HUES6 (cell line): ENCODE results near the gene POLR1E.
"Not testable (repeated sequence)": the region's sequence is repeated elsewhere in the genome, so short reads cannot be mapped to it uniquely, and the experiment has no call there.

Experiments
- H3K27ac ChIP-seq: 2 replicates; pipeline ENCODE4 v1.7.0; 2013; ENCODE audit warnings: low read depth, mild to moderate bottlenecking, low read length, inconsistent platforms
- H3K27me3 ChIP-seq: 2 replicates; pipeline ENCODE4 v1.6.1; 2013; ENCODE audit warnings: low read length; ENCODE audit not compliant: control insufficient read depth, insufficient read depth
- H3K36me3 ChIP-seq: 2 replicates; pipeline ENCODE4 v1.6.1; 2013; ENCODE audit warnings: low read length; ENCODE audit not compliant: control insufficient read depth, insufficient read depth
- H3K4me1 ChIP-seq: 2 replicates; pipeline ENCODE4 v1.6.1; 2013; ENCODE audit warnings: low read length; ENCODE audit not compliant: control insufficient read depth, insufficient read depth
- H3K4me3 ChIP-seq: 2 replicates; pipeline ENCODE4 v1.5.1; 2013; ENCODE audit warnings: low read depth, low read length
- H3K9ac ChIP-seq: one replicate; pipeline ENCODE4 v1.6.1; 2013; ENCODE audit warnings: mild to moderate bottlenecking, low read length
- H3K9me3 ChIP-seq: 2 replicates; pipeline ENCODE4 v1.6.1; 2013; ENCODE audit warnings: low read depth, low read length; ENCODE audit not compliant: control insufficient read depth, insufficient read depth

The POLR1E gene

DNA sequence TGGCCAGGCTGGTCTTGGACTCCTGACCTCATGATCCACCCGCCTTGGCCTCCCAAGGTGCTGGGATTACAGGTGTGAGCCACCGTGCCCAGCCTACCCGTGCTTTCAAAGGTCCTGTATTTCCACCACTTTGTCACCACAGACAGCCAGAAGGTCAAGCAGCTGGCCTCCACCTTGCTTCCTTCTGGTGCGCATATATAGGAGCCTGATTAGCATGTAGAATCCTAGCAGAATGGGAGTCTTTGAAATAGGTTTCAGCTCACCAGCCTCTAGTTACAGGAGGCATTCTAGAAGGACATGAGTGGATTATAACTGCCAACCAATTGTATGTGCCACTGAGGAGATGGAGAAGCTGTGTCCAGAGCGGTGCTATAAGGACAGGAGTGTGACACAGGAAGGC lies 18.9 kb downstream of the POLR1E start:
- peaks cover 67% of the 10 kb centered on the region for H3K36me3 ChIP-seq
- H3K27me3 ChIP-seq: no peaks in the 10 kb centered on the region
- no peaks in the 10 kb centered on the region for H3K4me1 ChIP-seq
- H3K9ac ChIP-seq: no peak overlapping the region
- no peak overlapping the region for H3K4me3 ChIP-seq
- no peak overlapping the region for H3K27ac ChIP-seq
- no peaks in the 10 kb centered on the region for H3K9me3 ChIP-seq

DNA sequence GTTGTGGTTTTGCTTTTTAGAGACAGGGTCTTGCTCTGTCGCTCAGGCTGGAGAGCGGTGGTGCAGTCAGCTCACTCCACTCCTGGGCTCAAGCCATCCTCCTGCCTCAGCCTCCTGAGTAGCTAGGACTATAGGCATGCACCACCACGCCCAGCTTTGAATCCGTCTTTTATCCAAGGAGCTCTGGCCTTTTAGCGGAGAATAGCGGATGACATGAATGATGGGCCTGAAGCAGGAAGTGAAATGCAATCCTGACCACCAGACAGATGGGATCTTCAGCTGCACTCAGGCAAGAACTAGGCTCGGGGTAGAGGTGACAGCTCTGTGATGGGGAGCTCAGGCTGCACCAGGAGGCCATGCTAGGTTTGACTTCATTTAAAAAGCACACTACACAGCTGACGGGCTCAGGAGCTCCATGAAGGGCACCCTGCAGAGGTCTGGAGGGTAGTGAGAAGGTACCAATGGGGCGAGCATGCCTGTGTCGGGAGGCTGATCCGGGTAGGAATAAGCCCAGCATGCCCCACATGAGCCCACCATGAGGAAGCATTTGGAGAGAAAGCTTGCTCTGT lies 21.9 kb downstream of the POLR1E start:
- H3K27ac ChIP-seq: no peak overlapping the region
- H3K9me3 ChIP-seq: no peaks in the 10 kb centered on the region
- no peaks in the 10 kb centered on the region for H3K27me3 ChIP-seq
- H3K4me3 ChIP-seq: no peak overlapping the region
- H3K36me3 ChIP-seq: peaks cover 42% of the 10 kb centered on the region
- no peak overlapping the region for H3K9ac ChIP-seq
- H3K4me1 ChIP-seq: no peaks in the 10 kb centered on the region

DNA sequence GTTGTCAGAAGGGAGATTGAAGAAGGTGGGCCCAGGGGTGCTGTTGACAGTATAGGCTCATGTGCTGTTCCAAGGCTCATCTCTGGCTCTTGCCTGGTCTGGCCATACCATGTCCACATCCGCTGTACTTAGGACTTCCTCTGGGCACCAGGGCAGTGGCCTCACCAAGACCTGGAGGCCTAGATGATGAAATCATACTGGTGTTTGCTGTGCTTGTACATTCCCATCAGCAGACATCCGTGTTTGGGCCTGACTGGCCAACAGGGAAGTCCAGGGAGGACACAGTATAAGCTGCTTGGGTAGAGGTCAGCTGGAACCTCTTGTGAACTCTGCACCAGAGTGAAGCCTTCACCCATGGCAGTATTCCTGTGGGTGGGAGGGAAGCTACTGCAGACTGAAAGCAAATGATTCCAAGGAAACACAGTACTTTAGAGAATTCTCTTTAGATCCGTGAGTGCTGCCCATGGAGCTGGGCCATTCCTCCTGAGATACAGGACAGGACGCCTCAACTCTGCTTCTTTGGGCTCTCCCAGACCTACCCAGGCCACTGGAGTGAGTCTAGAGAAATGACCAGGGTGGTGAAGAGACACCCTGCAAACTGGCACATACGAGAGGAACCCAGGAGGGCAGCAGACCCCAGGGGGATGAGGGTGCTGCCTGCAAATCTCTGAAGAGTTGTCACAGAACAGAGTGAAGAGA lies 22.5 kb downstream of the POLR1E start:
- H3K4me1 ChIP-seq: no peaks in the 10 kb centered on the region
- no peaks in the 10 kb centered on the region for H3K9me3 ChIP-seq
- peaks cover 36% of the 10 kb centered on the region for H3K36me3 ChIP-seq
- no peak overlapping the region for H3K9ac ChIP-seq
- H3K4me3 ChIP-seq: no peak overlapping the region
- no peak overlapping the region for H3K27ac ChIP-seq
- H3K27me3 ChIP-seq: no peaks in the 10 kb centered on the region

DNA sequence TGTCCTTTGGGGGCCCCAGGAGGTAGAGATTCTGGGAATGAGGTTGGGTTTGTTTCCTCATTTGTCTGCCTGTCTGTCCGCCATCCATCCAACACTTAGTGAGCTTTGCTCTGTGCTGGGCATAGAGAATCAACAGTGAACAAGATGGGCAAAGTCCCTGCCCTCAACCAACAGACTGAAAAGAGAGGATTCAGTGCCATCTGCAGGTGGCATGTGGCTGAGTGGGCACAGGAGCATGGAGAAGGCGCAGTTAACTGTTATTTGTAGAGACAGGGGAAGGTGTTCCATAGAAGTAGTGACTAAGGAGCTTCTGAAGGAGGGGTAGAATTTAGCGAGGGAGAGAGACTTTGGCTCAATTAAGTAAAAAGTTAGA lies 23.1 kb downstream of the POLR1E start:
- Histone ChIP-seq H3K27me3 (no peaks in the 10 kb centered on the region), H3K9me3 (no peaks in the 10 kb centered on the region), H3K9ac (no peak overlapping the region), H3K4me1 (no peaks in the 10 kb centered on the region), H3K36me3 (peaks cover 30% of the 10 kb centered on the region), H3K4me3 (no peak overlapping the region), H3K27ac (no peak overlapping the region)

DNA sequence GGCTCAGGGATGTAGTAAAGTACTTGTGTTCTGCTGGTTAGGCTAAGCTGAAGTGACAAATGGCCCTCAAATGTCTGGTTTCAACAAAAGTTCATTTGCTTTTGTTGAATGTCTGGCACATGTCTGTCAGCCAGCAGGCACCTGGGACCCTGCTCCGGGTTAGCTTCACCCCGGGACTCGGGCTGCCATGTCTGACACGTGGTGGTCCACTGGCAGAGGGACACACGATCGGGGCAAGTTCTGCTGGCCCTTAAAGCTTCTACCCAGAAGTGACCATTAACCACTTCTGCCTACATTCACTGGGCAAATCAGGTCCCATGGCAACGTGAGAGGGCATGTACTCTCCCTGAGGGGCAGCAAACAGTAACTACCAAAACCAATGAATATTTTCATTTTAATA lies 23.8 kb downstream of the POLR1E start:
- H3K9me3 ChIP-seq: no peaks in the 10 kb centered on the region
- H3K4me1 ChIP-seq: no peaks in the 10 kb centered on the region
- no peak overlapping the region for H3K9ac ChIP-seq
- H3K27me3 ChIP-seq: no peaks in the 10 kb centered on the region
- H3K27ac ChIP-seq: no peak overlapping the region
- peaks cover 29% of the 10 kb centered on the region for H3K36me3 ChIP-seq
- H3K4me3 ChIP-seq: no peak overlapping the region

DNA sequence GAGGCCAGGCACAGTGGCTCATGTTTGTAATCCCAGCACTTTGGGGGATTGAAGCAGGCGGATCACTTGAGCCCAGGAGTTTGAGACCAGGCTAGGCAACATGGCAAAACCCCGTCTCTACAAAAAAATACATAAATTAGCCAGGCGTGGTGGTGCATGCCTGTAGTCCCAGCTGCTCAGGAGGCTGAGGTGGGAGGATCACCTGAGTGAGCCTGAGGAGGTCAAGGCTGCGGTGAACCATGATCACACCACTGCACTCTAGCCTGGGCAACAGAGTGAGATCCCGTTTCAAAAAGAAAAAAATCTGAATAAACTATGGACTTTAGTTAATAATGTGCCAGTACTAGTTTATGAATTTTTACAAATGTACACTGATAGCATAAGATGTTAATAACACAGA lies 24.3 kb downstream of the POLR1E start:
- not testable (repeated sequence) for H3K9me3 ChIP-seq, H3K9ac ChIP-seq, H3K27me3 ChIP-seq, H3K4me3 ChIP-seq, H3K27ac ChIP-seq, H3K4me1 ChIP-seq
- H3K36me3 ChIP-seq: peaks cover 25% of the 10 kb centered on the region

DNA sequence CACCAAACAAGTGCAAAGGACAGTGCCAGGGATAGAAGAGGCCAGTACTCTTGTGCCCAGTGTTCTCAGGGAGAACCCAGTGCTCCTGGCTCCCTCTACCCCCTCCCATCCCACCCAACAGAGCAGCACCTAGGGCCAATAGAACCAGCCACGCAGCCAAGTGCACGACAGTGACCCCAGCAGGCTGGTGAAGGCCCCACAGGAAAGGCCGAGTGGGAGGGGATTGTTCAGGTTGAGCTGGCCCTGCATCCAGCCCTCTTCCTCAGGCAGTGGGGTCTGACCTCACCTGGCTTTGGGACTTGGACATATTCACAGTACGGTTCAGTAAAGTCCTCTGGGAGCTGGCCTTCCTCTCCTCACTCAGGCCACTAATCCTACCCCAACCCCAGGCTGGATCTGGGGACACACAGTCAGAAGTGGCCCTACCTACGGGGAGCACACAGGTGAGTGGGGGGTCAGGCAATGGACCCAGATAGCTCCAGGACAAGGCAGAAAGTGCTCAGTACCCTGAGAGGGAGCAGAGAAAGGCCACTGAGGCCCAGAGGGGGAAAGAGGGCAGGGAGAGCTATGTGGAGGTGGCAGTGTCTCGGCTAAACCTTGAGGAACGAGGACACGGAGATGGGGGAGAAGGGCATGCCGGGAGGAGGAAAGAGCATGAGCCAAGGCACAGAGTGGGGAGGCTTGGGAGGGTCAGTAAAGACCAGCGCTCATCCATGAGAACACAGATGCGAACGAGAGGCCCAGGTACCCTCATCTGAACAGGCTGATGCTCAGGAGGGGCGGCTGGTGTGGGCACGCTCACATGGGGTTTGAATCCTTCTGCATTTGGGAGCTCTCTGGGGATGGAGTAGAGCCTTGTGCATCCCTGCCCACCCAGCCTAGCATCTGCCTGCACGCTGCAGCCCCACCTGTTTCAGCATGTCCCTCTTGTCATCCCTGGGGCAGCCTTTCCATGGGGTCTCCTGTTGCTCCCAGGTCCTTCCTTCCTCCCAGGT lies 25.6 kb downstream of the POLR1E start:
- H3K9ac ChIP-seq: no peak overlapping the region
- no peaks in the 10 kb centered on the region for H3K4me1 ChIP-seq
- no peaks in the 10 kb centered on the region for H3K9me3 ChIP-seq
- peaks cover 22% of the 10 kb centered on the region for H3K36me3 ChIP-seq
- H3K27ac ChIP-seq: no peak overlapping the region
- H3K4me3 ChIP-seq: no peak overlapping the region
- H3K27me3 ChIP-seq: no peaks in the 10 kb centered on the region

DNA sequence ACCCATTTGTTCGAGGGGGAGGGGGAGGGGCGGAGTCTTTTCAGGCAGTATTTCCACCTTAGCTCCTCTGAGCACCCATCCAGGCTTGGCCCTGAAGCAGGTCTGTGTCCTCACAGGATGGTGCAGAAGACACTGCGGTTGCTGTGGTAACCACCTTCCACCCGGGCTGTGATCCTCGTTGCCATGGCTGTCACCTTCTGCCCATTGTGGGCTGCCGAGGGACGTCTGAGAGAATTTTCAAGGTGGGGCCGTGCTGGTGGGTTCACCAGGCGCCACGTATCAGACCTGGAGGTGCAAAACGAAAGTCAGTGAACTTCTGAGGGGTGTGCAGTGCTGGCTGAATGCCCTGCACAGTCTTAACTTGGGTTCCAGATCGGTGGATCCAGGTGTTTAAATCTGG lies 26.7 kb downstream of the POLR1E start:
- H3K27ac ChIP-seq: no peak overlapping the region
- peaks cover 12% of the 10 kb centered on the region for H3K36me3 ChIP-seq
- H3K9ac ChIP-seq: no peak overlapping the region
- H3K9me3 ChIP-seq: no peaks in the 10 kb centered on the region
- H3K27me3 ChIP-seq: no peaks in the 10 kb centered on the region
- H3K4me3 ChIP-seq: no peak overlapping the region
- H3K4me1 ChIP-seq: no peaks in the 10 kb centered on the region

DNA sequence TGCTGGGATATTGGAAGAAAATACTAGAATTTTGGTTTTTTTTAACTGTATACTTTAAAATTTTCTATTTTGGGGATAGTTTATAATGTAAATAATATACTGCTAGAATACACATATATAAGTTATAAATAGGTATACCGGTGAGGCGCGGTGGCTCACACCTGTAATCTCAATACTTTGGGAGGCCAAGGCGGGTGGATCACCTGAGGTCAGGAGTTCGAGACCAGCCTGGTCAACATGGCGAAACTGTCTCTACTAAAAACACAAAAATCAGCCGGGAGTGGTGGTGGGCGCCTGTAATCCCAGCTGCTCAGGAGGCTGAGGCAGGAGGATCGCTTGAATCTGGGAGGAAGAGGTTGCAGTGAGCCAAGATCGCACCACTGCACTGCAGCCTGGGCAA lies 28.7 kb downstream of the POLR1E start:
- not testable (repeated sequence) for H3K4me1 ChIP-seq, H3K27me3 ChIP-seq, H3K27ac ChIP-seq, H3K4me3 ChIP-seq, H3K9me3 ChIP-seq, H3K9ac ChIP-seq
- peaks cover 17% of the 10 kb centered on the region for H3K36me3 ChIP-seq

DNA sequence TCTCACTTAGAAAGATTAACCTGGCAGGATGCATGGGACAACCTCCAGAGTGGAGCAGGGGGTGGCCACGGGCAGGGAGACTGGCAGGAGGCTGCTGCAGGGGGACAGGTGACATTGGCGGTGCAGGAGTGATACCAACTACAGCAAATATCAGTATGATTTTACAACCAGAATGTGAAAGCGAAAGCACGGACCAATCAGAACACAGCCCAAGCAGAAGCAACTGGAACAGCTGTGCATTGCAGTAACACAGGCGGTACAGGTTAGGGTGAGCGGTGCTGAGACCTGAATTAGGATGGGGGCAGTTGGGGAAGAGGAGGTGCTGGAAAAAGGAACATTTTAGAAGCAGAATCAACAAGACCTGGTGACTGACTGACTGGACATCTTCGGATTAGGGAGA lies 29.3 kb downstream of the POLR1E start:
- Histone ChIP-seq H3K9ac (no peak overlapping the region), H3K27ac (no peak overlapping the region), H3K9me3 (no peaks in the 10 kb centered on the region), H3K36me3 (peaks cover 18% of the 10 kb centered on the region), H3K4me1 (no peaks in the 10 kb centered on the region), H3K4me3 (no peak overlapping the region), H3K27me3 (no peaks in the 10 kb centered on the region)

DNA sequence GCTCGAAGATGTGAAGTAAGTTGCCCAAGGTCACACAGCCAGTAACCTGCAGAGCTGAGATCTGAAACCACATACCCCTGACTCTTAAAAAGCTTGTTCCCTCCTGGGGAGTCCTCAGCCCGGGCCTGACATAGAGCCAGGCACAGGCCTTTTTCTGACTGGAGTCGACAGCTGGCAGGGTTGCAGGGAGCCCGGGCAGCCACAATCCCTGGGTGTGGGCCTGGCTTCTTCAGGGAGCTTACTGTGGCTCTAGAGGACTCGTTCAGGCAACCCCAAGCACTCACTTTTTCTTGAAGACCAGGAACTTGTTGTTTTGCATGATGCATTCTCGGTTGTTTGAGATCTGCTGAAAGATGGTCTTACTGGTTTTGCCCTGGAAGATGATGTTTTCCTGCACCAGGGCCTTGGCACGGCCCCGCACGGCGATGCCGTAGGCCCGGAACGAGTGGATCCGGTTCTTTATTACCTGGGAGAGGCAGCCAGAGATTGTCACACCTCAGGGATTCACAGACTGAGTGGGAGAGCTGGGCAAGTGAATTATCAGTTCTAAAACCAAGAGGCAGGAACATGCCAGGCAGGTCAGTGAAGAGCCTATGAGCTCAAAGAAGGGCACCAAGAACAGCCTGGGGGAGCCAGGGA lies 30.0 kb downstream of the POLR1E start:
- H3K9ac ChIP-seq: no peak overlapping the region
- peaks cover 21% of the 10 kb centered on the region for H3K36me3 ChIP-seq
- no peaks in the 10 kb centered on the region for H3K27me3 ChIP-seq
- H3K9me3 ChIP-seq: no peaks in the 10 kb centered on the region
- no peaks in the 10 kb centered on the region for H3K4me1 ChIP-seq
- H3K4me3 ChIP-seq: no peak overlapping the region
- no peak overlapping the region for H3K27ac ChIP-seq
